IMR-90 (cell line): ENCODE measurements around the gene COL13A1. TPM values are rescaled to one million over a fixed set of nuclear protein-coding genes. Genes with fewer than 3 reads are reported as not detected.
A peak's percentile ranks its signal among the peaks of the same experiment; 100 is the strongest.

Experiments
- ATAC-seq: fragments of 200-7000 bp; cut with Tn5 transposase; 2 replicates; pipeline ENCODE4 v1.9.1; 2020; ENCODE audit warnings: low read depth, mild to moderate bottlenecking, moderate library complexity
- BruUV-seq: library from RNA; stranded (reverse); fragments of 400-500 nt; replicated peaks from 2 replicates; lab custom pipeline; 2021; lab: Mats Ljungman, UMichigan
- CTCF ChIA-PET: fragments of 300-600 bp; formaldehyde crosslinking; extraction: SDS; loops from one replicate; lab custom pipeline; 2021; ENCODE audit warnings: antibody characterized with exemption; lab: Yijun Ruan, JAX
- POLR2A ChIA-PET: fragments of 300-600 bp; sonication (Branson Sonifier 250); formaldehyde crosslinking; loops from one replicate; lab custom pipeline; 2022; ENCODE audit warnings: antibody characterized with exemption; ENCODE audit not compliant: unreplicated experiment; lab: Charles Lee
- DNase-seq: peaks from one replicate; pipeline ENCODE4 v3.0.0; 2013
- H2AFZ ChIP-seq: replicated peaks from 2 replicates; pipeline ENCODE3; 2013; ENCODE audit warnings: low read length, mild to moderate bottlenecking; ENCODE audit not compliant: poor library complexity
- H2AK5ac ChIP-seq: 2 replicates; pipeline ENCODE4 v1.6.1; 2013; ENCODE audit warnings: low read depth, low read length, inconsistent platforms
- H2AK9ac ChIP-seq: replicated peaks from 2 replicates; pipeline ENCODE3; 2013; ENCODE audit warnings: mild to moderate bottlenecking, low read depth, low read length, moderate library complexity; ENCODE audit not compliant: poor library complexity
- H2BK120ac ChIP-seq: 2 replicates; pipeline ENCODE4 v1.6.1; 2013; ENCODE audit warnings: low read depth, low read length, inconsistent platforms
- H2BK15ac ChIP-seq: 3 replicates; pipeline ENCODE4 v1.6.1; 2013; ENCODE audit warnings: low read depth, low read length, inconsistent platforms
- H2BK20ac ChIP-seq: 2 replicates; pipeline ENCODE4 v1.6.1; 2013; ENCODE audit warnings: low read depth, mild to moderate bottlenecking, inconsistent platforms, low read length, moderate library complexity
- H2BK5ac ChIP-seq: 2 replicates; pipeline ENCODE4 v1.6.1; 2013; ENCODE audit warnings: mild to moderate bottlenecking, low read depth, low read length, inconsistent platforms; ENCODE audit not compliant: poor library complexity, severe bottlenecking
- H3K14ac ChIP-seq: replicated peaks from 2 replicates; pipeline ENCODE4 v1.6.1; 2013; ENCODE audit warnings: low read depth, low read length, inconsistent platforms
- H3K18ac ChIP-seq: 2 replicates; pipeline ENCODE4 v1.6.1; 2013; ENCODE audit warnings: low read depth, low read length, control low read depth
- H3K23ac ChIP-seq: 2 replicates; pipeline ENCODE4 v1.6.1; 2013; ENCODE audit warnings: low read depth, low read length, inconsistent platforms
- H3K27ac ChIP-seq: 2 replicates; pipeline ENCODE4 v1.5.1; 2013; ENCODE audit warnings: mild to moderate bottlenecking, control low read depth, low read length; ENCODE audit not compliant: insufficient read depth
- H3K27me3 ChIP-seq: 2 replicates; pipeline ENCODE4 v1.6.1; 2013; ENCODE audit warnings: low read length; ENCODE audit not compliant: control insufficient read depth, insufficient read depth
- H3K36me3 ChIP-seq: 2 replicates; pipeline ENCODE4 v1.6.1; 2013; ENCODE audit warnings: low read length, mixed read lengths; ENCODE audit not compliant: control insufficient read depth, insufficient read depth
- H3K4ac ChIP-seq: 2 replicates; pipeline ENCODE4 v1.6.1; 2013; ENCODE audit warnings: low read depth, low read length, inconsistent platforms
- H3K4me1 ChIP-seq: 2 replicates; pipeline ENCODE4 v1.6.1; 2013; ENCODE audit warnings: low read length, mixed read lengths; ENCODE audit not compliant: control insufficient read depth, insufficient read depth
- H3K4me2 ChIP-seq: 2 replicates; pipeline ENCODE4 v1.6.1; 2013; ENCODE audit warnings: low read depth, mild to moderate bottlenecking, control low read depth, low read length, moderate library complexity
- H3K4me3 ChIP-seq: 2 replicates; pipeline ENCODE4 v1.5.1; 2013; ENCODE audit warnings: low read depth, mild to moderate bottlenecking, control low read depth, low read length, moderate library complexity; ENCODE audit not compliant: insufficient read depth
- H3K56ac ChIP-seq: 2 replicates; pipeline ENCODE4 v1.6.1; 2013; ENCODE audit warnings: low read length, inconsistent platforms; ENCODE audit not compliant: insufficient read depth; ENCODE audit errors: extremely low read depth
- H3K79me1 ChIP-seq, 2 experiments: 2 replicates each; pipeline ENCODE4 v1.6.1; 2013; ENCODE audit warnings: low read length in 2 of 2, inconsistent platforms in 1 of 2, low read depth in 1 of 2
- H3K9ac ChIP-seq: 2 replicates; pipeline ENCODE4 v1.6.1; 2013; ENCODE audit warnings: low read depth, low read length, control low read depth
- H3K9me1 ChIP-seq: 2 replicates; pipeline ENCODE4 v1.6.1; 2013; ENCODE audit warnings: low read length, inconsistent platforms; ENCODE audit not compliant: insufficient read depth
- H3K9me3 ChIP-seq: 2 replicates; pipeline ENCODE4 v1.6.1; 2013; ENCODE audit warnings: low read length; ENCODE audit not compliant: control insufficient read depth, insufficient read depth
- H4K20me1 ChIP-seq: 2 replicates; pipeline ENCODE4 v1.6.1; 2013; ENCODE audit warnings: low read length, inconsistent platforms; ENCODE audit not compliant: insufficient read depth
- H4K5ac ChIP-seq: 2 replicates; pipeline ENCODE4 v1.6.1; 2013; ENCODE audit warnings: mild to moderate bottlenecking, low read depth, low read length, control low read depth
- H4K8ac ChIP-seq, 2 experiments: 2 replicates each; pipeline ENCODE4 v1.6.1; 2013; ENCODE audit warnings: low read depth in 2 of 2, low read length in 2 of 2, control low read depth in 1 of 2, inconsistent platforms in 1 of 2
- H4K91ac ChIP-seq: 2 replicates; pipeline ENCODE4 v1.6.1; 2013; ENCODE audit warnings: low read depth, low read length, inconsistent platforms; ENCODE audit not compliant: insufficient read depth
- BHLHE40 ChIP-seq: fragments of 150-350 bp; IDR thresholded peaks from 2 replicates; pipeline ENCODE4 v1.6.1; 2016; ENCODE audit warnings: mild to moderate bottlenecking, low read depth, low read length
- CEBPB ChIP-seq: IDR thresholded peaks from 2 replicates; pipeline ENCODE4 v1.6.1; 2012; ENCODE audit warnings: low read depth, low read length, improper control_type of control experiment
- CHD1 ChIP-seq: IDR thresholded peaks from 2 replicates; pipeline ENCODE4 v1.6.1; 2012; ENCODE audit warnings: low read depth, low read length, improper control_type of control experiment
- CTCF ChIP-seq: conservative IDR thresholded peaks from 2 replicates; pipeline ENCODE4 v1.5.1; 2012; ENCODE audit warnings: mild to moderate bottlenecking, low read depth, low read length, improper control_type of control experiment
- ELK1 ChIP-seq: fragments of 150-350 bp; IDR thresholded peaks from 2 replicates; pipeline ENCODE4 v1.6.1; 2016; ENCODE audit warnings: low read depth, mild to moderate bottlenecking, low read length, moderate library complexity, borderline replicate concordance
- FOS ChIP-seq: fragments of 150-350 bp; IDR thresholded peaks from 2 replicates; pipeline ENCODE4 v1.6.1; 2016; ENCODE audit warnings: low read depth, low read length
- MAFK ChIP-seq: IDR thresholded peaks from 2 replicates; pipeline ENCODE4 v1.6.1; 2012; ENCODE audit warnings: low read depth, low read length, improper control_type of control experiment
- MAZ ChIP-seq: IDR thresholded peaks from 2 replicates; pipeline ENCODE4 v1.6.1; 2012; ENCODE audit warnings: low read depth, mild to moderate bottlenecking, low read length, improper control_type of control experiment, moderate library complexity, borderline replicate concordance
- MXI1 ChIP-seq: IDR thresholded peaks from 2 replicates; pipeline ENCODE4 v1.6.1; 2012; ENCODE audit warnings: low read depth, mild to moderate bottlenecking, low read length, moderate library complexity, borderline replicate concordance
- NFE2L2 ChIP-seq: fragments of 150-350 bp; IDR thresholded peaks from 2 replicates; pipeline ENCODE4 v1.6.1; 2016; ENCODE audit warnings: low read depth, mild to moderate bottlenecking, low read length
- POLR2A ChIP-seq: IDR thresholded peaks from 2 replicates; pipeline ENCODE4 v1.6.1; 2012; ENCODE audit warnings: mild to moderate bottlenecking, low read depth, low read length
- RAD21 ChIP-seq: IDR thresholded peaks from 2 replicates; pipeline ENCODE4 v1.6.1; 2012; ENCODE audit warnings: low read length, improper control_type of control experiment
- RCOR1 ChIP-seq: IDR thresholded peaks from 2 replicates; pipeline ENCODE4 v1.6.1; 2012; ENCODE audit warnings: mild to moderate bottlenecking, low read length, improper control_type of control experiment; ENCODE audit not compliant: insufficient replicate concordance
- RFX5 ChIP-seq: IDR thresholded peaks from 2 replicates; pipeline ENCODE4 v1.8.0; 2012; ENCODE audit warnings: low read depth, mild to moderate bottlenecking, low read length, moderate library complexity
- SMC3 ChIP-seq: fragments of 150-350 bp; IDR thresholded peaks from 2 replicates; pipeline ENCODE4 v1.6.1; 2016; ENCODE audit warnings: low read depth, mild to moderate bottlenecking, antibody characterized with exemption, low read length, moderate library complexity
- USF2 ChIP-seq: fragments of 150-350 bp; IDR thresholded peaks from 2 replicates; pipeline ENCODE4 v1.6.1; 2017; ENCODE audit warnings: mild to moderate bottlenecking, antibody characterized with exemption, low read length, low read depth
- WGBS, 2 experiments: methylation state at CpG; one replicate each; pipeline versions ENCODE4 v1.1.5 to v1.1.7; 2013; ENCODE audit warnings: missing lambda C conversion rate in 2 of 2; ENCODE audit not compliant: insufficient read length in 1 of 2; ENCODE audit errors: extremely low coverage in 2 of 2; 5-methylcytosine and 5-hydroxymethylcytosine counted together
- dilution Hi-C: fragments of 300-500 bp; cut with HindIII; formaldehyde crosslinking; loops from one replicate; pipeline ENCODE4 v1.14.3; 2018; ENCODE audit warnings: low sequenced_read_pairs; ENCODE audit not compliant: unreplicated experiment
- in situ Hi-C: fragments of 300-500 bp; cut with MboI; formaldehyde crosslinking; loops from 3 replicates; pipeline ENCODE4 v1.14.3; 2019; ENCODE audit warnings: low sequenced_read_pairs, inconsistent platforms, mixed read lengths
- intact Hi-C: fragments of 100-400 bp; cut with micrococcal nuclease; formaldehyde crosslinking; loops from 2 replicates; pipeline ENCODE4 v1.10.0; 2022
- polyA plus RNA-seq, 3 experiments: library from polyadenylated mRNA; depleted of rRNA; stranded (reverse); fragments of >200 nt; gene quantifications; 2 replicates each; pipeline ENCODE4 v1.2.3, GENCODE V29; 2012; ENCODE audit warnings: low replicate concordance in 1 of 3
- total RNA-seq: library from RNA; depleted of rRNA; stranded (reverse); fragments of >200 nt; gene quantifications from 2 replicates; pipeline ENCODE4 v1.2.3, GENCODE V29; 2012

COL13A1 gene
- total and polyA plus RNA-seq, 2 of the 4 experiments (the other 2 are of a cell fraction), result 12.2 to 31.3 TPM

DNA sequence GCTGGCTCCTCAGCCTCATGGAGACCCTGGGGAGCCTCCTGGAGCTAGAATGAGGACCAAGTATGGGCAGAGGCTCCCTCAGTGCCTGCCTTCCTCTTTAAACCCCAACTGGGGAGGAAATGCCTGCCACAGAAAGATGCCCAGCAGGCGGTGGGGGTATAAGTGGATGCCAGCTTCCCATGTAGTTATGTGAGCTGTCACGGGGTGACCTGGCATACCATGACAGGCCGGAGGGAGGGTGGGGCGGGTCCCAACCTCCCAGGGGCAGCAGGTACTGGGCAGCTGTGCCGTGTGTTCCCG, 35.0 kb downstream of the COL13A1 start:
- Histone ChIP-seq H3K4me1 (peaks cover 35% of the 10 kb centered on the region), H2BK120ac (no peak overlapping the region), H2BK15ac (0 out of 3 replicates have a peak overlapping the region, but pooled peaks have one; percentile 32), H3K27me3 (no peaks in the 10 kb centered on the region), H4K5ac (no peak overlapping the region), H2BK5ac (no peak overlapping the region), H4K91ac (no peak overlapping the region; the same call in 1 of the 2 replicates), H3K27ac (no peak overlapping the region), H3K4me3 (no peak overlapping the region), H3K79me1 (peaks cover 19 to 63% of the 10 kb centered on the region in 2 experiments), H3K14ac (no peak overlapping the region), H2AK5ac (peak overlapping the region; percentile 17; the same call in 1 of the 2 replicates), H3K9ac (no peak overlapping the region), H3K36me3 (no peaks in the 10 kb centered on the region), H3K9me3 (no peaks in the 10 kb centered on the region), H2AK9ac (no peak overlapping the region), H3K4ac (0 out of 2 replicates have a peak overlapping the region, but pooled peaks have one; percentile 26), H3K4me2 (no peak overlapping the region), H3K23ac (no peak overlapping the region), H3K18ac (no peak overlapping the region), H3K56ac (no peak overlapping the region), H3K9me1 (peaks cover 32% of the 10 kb centered on the region), H2AFZ (no peak overlapping the region), H4K8ac (no peak overlapping the region), H2BK20ac (no peak overlapping the region), H4K20me1 (no peaks in the 10 kb centered on the region)
- ChIA-PET POLR2A (no interaction called here), CTCF (no interaction called here)
- ATAC-seq (no peak), DNase-seq (no peak)
- in situ Hi-C loops (no loop called here), dilution Hi-C loops (no loop called here), intact Hi-C loops (no loop called here)
- BruUV-seq, result no TSS peak
- TF ChIP-seq RFX5 (no peak), USF2 (no peak), RAD21 (no peak), CHD1 (no peak), SMC3 (no peak), NFE2L2 (no peak), MAZ (no peak), CEBPB (no peak), CTCF (no peak), ELK1 (no peak), MXI1 (no peak), RCOR1 (no peak), FOS (no peak), BHLHE40 (no peak), MAFK (no peak), POLR2A (no peak)
- no CpG with 5 or more reads among the region's 6 CpGs for WGBS, 2 experiments
